GM19455 (cell line): ENCODE measurements around the gene IFT43.

Experiments used
- ATAC-seq: cut with Tn5 transposase; IDR thresholded peaks from one replicate; pipeline ENCODE4 v1.9.1; 2021; ENCODE audit not compliant: unreplicated experiment

The IFT43 gene

DNA sequence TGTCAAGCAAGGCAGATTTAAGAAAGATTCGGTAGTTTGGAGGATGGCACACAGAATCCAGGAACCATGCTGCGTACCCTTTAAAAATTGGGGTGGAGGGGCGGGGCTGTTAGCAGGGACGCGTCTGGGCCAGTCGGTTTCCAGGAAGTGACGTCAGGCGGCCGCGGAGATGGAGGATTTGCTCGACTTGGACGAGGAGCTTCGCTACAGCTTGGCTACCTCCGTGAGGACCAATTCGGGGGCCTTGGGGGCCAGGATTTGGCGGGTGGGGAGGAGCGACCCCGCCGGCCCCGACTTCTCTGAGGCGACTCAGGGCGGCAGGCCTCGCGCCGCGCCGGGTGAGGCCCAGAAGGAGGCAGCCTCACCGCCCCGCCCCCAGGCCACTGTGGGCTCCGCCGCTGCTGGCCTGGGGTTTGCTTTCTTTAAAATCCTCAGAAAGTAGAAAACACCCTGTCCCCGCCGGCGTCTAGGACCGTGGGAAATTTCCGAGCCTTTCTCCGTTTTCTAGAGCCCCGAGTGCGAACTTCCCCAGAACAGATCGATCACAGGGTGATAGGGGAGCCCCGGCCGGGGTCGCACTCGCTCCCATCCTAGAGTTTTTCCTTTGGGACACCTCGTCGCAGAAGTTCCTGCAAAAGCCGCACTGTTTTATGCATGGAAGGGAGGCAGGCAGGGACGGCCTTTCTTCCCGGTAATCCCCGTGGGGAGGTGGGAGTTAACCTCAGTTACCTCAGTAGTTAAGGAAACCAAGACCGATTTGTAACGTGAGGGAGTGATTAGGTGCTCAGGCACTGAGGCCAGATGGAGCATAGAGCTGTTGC lies at the start of gene IFT43:
Gene IFT43 (plus strand): TSS at position 146 of the 821 bp plus-strand sequence. CDS start 24 bp downstream, at position 170.
- peak; percentile 60 for ATAC-seq

- no peak for ATAC-seq
These were observed 46.4 kb upstream of the IFT43 start for GRCh38 chr14:75939200-75939599.

DNA sequence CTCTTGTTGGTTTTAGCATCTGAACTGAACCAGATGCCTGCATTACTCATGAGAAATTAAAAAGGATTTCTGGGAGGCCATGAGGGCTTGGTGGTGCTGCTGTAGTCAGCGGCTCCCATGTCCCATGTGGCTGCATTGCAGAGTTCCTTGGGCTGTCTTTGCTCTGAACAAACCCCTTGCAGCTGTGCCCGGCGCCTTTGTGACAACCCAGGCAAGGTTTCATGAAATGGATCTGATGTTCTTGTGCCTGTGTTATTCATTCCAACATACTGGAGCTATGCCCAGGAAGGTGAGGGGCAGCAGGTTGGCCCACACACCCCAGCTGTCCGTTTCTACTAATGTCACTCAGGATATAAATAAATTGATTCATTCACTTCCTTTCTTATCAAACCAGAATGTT lies 44.5 kb upstream of the IFT43 start:
- ATAC-seq, result no peak

GRCh38 chr14:75944607-75945241 lies 40.8 kb upstream of the IFT43 start:
- no peak for ATAC-seq

DNA sequence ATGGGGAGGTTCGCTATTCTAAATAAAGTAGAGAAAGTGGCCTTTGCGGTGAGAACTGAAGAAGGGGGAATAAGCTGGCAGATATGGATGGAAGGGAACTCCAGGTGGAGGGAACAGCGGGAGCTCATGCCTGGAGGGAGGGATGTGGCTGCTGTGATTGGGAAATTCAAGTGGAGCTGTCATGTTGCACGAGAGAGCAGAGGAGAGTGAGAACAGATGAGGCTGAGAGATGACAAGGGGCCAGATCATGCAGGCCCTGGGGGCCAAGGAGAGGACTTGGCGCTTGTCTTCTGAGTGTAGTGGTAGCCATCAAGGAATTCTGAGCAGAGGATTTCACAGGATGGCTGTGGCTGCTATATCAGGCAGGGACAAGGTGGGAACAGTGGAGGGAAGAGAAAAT lies 38.8 kb upstream of the IFT43 start:
- ATAC-seq, result no peak

DNA sequence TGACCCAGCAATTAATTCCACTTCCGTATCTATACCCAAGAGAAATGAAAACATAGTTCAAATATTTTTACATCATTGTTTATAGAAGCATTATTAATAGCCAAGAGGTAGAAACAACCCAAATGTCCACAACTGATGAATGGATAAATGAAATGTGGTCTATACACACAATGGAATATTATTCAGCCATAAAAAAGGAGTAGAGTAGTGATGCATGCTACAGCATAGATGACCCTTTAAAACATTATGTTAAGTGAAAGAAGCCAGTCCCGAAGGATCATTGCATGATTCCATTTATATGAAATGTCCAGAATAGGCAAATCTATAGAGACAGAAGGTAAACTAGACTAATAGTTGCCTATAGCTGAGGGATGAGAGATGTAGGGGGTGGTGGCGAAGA lies 33.1 kb upstream of the IFT43 start:
- ATAC-seq, result no peak

GRCh38 chr14:75959031-75959430 lies 26.5 kb upstream of the IFT43 start:
- no peak for ATAC-seq

DNA sequence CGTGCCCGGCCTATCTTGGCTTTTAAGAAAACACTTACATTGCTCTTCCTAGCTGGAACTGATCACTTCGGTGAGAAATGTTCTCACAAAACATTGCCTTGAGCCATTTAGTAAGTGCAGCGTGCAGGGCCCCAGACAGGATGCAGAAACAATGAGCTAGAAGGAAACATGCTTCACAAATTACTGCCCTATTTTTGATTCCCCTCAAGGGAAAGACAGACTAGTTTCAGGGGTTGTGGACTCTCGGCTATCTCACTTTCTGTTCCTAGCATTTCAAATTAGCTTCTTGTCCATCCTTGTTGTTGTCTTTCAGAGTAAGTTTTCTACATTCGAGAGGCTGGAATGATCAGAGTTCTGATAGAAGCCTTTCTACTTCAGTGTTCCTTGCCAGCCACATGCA lies 25.3 kb upstream of the IFT43 start:
- ATAC-seq, result peak; percentile 76

GRCh38 chr14:75961662-75962061 lies 23.9 kb upstream of the IFT43 start:
- ATAC-seq, result no peak

DNA sequence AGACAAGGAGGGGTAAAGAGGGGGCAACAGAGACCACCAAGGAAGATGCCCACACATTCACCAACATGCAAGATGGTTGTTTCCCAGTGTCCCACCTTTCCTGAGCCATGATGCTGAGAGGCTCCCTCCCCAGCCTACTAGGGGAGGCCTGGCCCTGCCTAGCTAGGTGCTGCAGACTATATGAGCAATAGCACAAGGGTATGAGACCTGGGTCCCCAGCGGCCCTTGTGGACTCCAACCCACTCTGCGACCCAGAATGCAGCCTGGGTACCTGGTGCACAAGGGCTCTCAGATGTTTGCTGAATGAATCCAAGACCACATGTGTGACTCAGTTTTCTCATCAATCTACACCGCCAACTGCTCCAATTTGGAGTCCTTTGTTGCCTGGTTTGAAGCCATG lies 17.7 kb upstream of the IFT43 start:
- no peak for ATAC-seq

- no peak for ATAC-seq
These were observed 17.1 kb upstream of the IFT43 start for GRCh38 chr14:75968456-75968855.

DNA sequence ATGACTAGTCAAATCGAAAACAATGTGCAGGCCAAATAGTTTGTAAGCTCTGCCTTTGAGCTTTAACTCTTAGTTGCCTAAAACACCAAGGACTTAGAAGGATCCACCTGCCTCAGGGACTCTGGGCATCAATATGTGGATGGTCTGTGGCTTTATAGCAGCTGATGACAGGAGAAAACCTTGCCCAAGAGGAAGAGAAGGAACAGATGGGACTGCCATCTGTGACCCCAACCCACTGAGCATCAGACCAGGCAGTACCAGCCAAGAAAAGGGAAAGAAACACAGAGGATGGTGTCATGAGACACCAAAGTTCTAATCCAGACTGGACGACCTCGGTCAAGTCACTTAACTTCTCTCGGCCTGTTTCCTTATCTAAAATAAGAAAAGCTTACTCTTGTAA lies 16.4 kb upstream of the IFT43 start:
- no peak for ATAC-seq

DNA sequence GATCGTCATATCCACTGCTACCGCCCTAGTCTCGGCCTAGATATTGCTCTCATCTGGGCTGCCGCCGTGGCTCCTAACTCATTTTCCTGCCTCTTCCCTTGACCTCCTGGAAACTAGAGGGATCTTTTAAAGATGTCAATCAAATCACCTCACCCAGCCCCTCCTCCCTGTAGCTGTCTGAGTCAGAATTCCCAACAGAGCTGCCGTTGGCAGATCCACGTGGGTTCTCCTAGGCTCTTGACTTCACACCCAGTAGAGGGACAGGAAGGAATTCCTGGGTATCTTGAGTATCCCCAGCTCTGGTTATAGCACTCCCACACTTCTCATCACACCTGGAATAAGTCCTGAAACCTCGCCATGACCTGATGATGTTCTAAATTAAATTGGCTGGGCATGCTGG lies 15.7 kb upstream of the IFT43 start:
- no peak for ATAC-seq

- ATAC-seq, result no peak
These were observed 14.6 kb upstream of the IFT43 start for GRCh38 chr14:75970989-75971388.

DNA sequence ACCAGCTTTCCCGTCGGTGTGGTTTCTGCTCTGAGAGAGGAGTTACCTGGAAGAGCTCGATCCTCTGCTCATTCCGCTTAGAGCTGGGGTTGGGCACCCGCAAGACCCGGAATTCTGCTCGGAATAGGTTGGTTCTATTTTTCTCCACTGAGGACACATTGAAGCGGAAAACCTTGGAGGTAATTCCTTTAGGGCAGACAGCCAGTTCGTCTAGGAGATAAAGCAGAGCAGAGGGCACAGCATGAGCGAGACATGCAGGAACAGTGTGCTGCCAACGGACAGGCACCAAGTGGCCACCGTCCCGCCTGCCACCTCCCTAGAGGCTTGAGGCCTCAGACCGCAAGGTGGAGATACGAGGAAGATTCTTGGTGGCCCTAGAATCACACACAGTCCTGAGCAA lies 14.1 kb upstream of the IFT43 start:
- no peak for ATAC-seq

- no peak for ATAC-seq
These were observed 12.7 kb upstream of the IFT43 start for GRCh38 chr14:75972801-75973421.

DNA sequence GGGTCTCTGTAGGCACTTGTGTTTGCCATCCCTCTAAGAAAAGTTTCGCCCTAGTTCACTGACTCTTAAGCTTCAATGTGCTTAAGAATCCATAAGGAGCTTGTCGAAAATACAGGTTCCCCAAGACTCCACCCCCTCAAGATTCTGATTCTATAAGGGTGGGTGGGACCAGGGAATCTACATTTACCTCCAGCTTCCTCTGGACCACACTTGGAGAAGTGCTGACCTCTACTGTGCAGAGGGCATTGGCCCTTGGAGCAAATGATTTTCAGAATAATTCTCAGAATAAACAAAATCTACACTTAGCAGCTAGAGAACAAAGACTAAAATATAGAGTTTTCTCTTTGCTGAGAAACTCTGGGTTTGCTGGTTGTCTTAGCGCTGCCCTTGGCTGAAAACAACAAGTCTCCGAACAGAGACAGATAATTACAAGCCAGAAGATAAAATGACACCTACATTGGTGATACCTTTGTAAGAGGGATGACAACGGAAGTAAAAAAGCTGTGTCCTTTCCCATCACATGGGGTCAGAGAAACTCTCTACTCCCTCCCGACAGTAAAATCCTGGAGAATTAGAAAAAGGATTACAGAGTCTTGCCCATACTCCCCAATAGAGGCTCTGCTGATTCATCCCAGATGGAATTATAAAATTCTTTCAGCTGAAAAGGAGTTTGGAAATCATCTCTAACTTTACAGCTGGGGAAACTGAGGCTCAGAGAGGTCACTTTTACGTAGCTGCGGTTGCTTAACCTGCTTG lies 8.6 kb upstream of the IFT43 start:
- no peak for ATAC-seq

DNA sequence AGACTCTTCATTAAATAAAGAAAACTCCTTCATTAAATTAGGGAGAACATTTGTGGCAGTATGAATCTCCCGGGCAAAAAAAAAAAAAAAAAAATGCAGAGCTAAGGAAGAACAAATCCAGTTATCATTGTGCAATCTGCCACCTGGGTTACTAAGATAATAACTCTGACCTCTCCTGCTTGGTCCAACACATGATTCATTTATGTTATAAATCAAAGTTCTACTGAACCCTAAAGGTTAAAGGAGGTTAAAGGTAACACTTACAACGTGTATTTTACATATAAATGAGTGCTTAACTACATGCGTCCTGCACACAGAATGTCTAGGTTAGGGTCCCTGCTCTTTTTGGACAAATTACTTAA lies 8.0 kb upstream of the IFT43 start:
- ATAC-seq, result no peak

DNA sequence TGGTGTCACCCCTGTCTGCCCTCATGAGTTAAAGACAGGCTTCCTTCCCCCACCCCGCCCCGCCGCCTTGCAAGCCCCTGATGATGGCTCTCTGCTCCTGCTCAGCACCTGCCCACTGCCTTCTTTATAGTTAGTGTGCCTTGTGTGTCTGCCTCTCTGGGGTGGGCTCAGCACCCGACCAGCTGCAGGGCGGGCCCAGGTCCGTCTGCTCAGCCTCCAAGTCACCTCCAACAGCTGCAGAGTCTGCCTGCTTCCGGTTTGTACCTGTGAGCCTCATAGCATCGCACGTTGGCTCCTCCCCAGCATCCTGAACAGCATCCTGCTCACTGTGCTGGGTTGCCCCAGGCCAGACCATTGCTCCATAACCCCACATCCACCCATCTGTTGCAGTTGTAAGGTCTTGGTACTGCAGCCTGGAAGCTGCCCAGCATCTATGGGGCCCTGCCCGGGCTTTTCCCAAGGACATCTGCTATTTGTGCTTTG lies 7.3 kb upstream of the IFT43 start:
- no peak for ATAC-seq

GRCh38 chr14:75979071-75979571 lies 6.4 kb upstream of the IFT43 start:
- no peak for ATAC-seq
